CD14-positive monocyte (primary cell): ENCODE data around the gene NEK6. TPM values are rescaled to one million over a fixed set of nuclear protein-coding genes. Genes with fewer than 3 reads are reported as not detected.

Experiments
- DNase-seq, 3 donors: peaks; one replicate each; pipeline ENCODE4 v3.0.0-alpha.2; 2011 to 2022
- H2AFZ ChIP-seq: 2 replicates; pipeline ENCODE4 v1.6.0; 2012; ENCODE audit warnings: mild to moderate bottlenecking, low read depth, low read length, inconsistent platforms; ENCODE audit not compliant: insufficient read depth, poor library complexity, severe bottlenecking
- H3K27ac ChIP-seq, 2 donors: 1 replicate in 1 of 2; 2 replicates in 1 of 2; pipeline ENCODE4 v1.5.1; 2012 to 2013; ENCODE audit warnings: low read length in 2 of 2, control low read depth in 1 of 2, inconsistent platforms in 1 of 2, low read depth in 1 of 2, mild to moderate bottlenecking in 1 of 2
- H3K27me3 ChIP-seq, 2 donors: one replicate each; pipeline versions ENCODE4 v1.6.0 to v1.6.1; 2011 to 2013; ENCODE audit warnings: low read length in 2 of 2; ENCODE audit not compliant: control insufficient read depth in 2 of 2, insufficient read depth in 2 of 2
- H3K36me3 ChIP-seq, 2 donors: replicated peaks in 1 of 2; 1 replicate in 1 of 2; 2 replicates in 1 of 2; pipeline versions ENCODE4 v1.5.1 to v1.6.1; 2012 to 2013; ENCODE audit warnings: low read length in 2 of 2, control low read depth in 1 of 2, inconsistent platforms in 1 of 2, mild to moderate bottlenecking in 1 of 2; ENCODE audit not compliant: insufficient read depth in 2 of 2, control insufficient read depth in 1 of 2
- H3K4me1 ChIP-seq, 2 donors: 1 replicate in 1 of 2; 2 replicates in 1 of 2; pipeline versions ENCODE4 v1.5.1 to v1.6.1; 2012 to 2013; ENCODE audit warnings: low read length in 2 of 2, control low read depth in 1 of 2, inconsistent platforms in 1 of 2, mild to moderate bottlenecking in 1 of 2, moderate library complexity in 1 of 2; ENCODE audit not compliant: insufficient read depth in 2 of 2, control insufficient read depth in 1 of 2
- H3K4me2 ChIP-seq: replicated peaks from 2 replicates; pipeline ENCODE3; 2012; ENCODE audit warnings: low read length, moderate library complexity, mild to moderate bottlenecking; ENCODE audit not compliant: poor library complexity, severe bottlenecking; ENCODE audit errors: extremely low read depth
- H3K4me3 ChIP-seq, 3 experiments: fragments of 200-600 bp in 1 of 3; sonication (generic) in 1 of 3; replicated peaks in 1 of 3; 1 replicate in 2 of 3; 2 replicates in 1 of 3; pipeline ENCODE4 v1.5.1; 2011 to 2013; ENCODE audit warnings: low read length in 3 of 3, mild to moderate bottlenecking in 3 of 3, control low read depth in 2 of 3, low read depth in 2 of 3, inconsistent platforms in 1 of 3, moderate library complexity in 1 of 3
- H3K79me2 ChIP-seq: 2 replicates; pipeline ENCODE4 v1.6.0; 2012; ENCODE audit warnings: mild to moderate bottlenecking, control low read depth, inconsistent platforms, low read length, moderate library complexity; ENCODE audit not compliant: insufficient read depth
- H3K9ac ChIP-seq: 2 replicates; pipeline ENCODE4 v1.6.0; 2017; ENCODE audit warnings: low read length, mild to moderate bottlenecking; ENCODE audit not compliant: insufficient read depth, poor library complexity, severe bottlenecking
- H3K9me3 ChIP-seq, 2 donors: replicated peaks in 1 of 2; 1 replicate in 1 of 2; 2 replicates in 1 of 2; pipeline versions ENCODE4 v1.5.1 to v1.6.1; 2012 to 2013; ENCODE audit warnings: low read length in 2 of 2, control low read depth in 1 of 2; ENCODE audit not compliant: control insufficient read depth in 1 of 2, insufficient read depth in 1 of 2
- H4K20me1 ChIP-seq: 2 replicates; pipeline ENCODE4 v1.6.0; 2012; ENCODE audit warnings: mild to moderate bottlenecking, low read length, control low read depth, moderate library complexity; ENCODE audit not compliant: insufficient read depth
- H3K27ac Mint-ChIP-seq, 7 donors: one replicate each; pipeline ENCODE4 v1.8.0; 2020; ENCODE audit warnings: mild to moderate bottlenecking in 7 of 7, mixed read lengths in 7 of 7, moderate library complexity in 6 of 7, inconsistent platforms in 2 of 7
- H3K27me3 Mint-ChIP-seq, 3 donors: one replicate each; pipeline ENCODE4 v1.8.0; 2021 to 2022; ENCODE audit warnings: low read depth in 3 of 3, mild to moderate bottlenecking in 3 of 3, mixed read lengths in 3 of 3, moderate library complexity in 3 of 3, inconsistent platforms in 1 of 3
- H3K36me3 Mint-ChIP-seq, 2 donors: one replicate each; pipeline ENCODE4 v1.8.0; 2020; ENCODE audit warnings: mixed read lengths in 2 of 2, inconsistent platforms in 1 of 2, mild to moderate bottlenecking in 1 of 2
- H3K4me1 Mint-ChIP-seq: one replicate; pipeline ENCODE4 v1.8.0; 2020; ENCODE audit warnings: mild to moderate bottlenecking, mixed read lengths
- H3K4me3 Mint-ChIP-seq, 2 donors: one replicate each; pipeline ENCODE4 v1.8.0; 2020; ENCODE audit warnings: mild to moderate bottlenecking in 2 of 2, mixed read lengths in 2 of 2, moderate library complexity in 1 of 2
- H3K9me3 Mint-ChIP-seq, 7 donors: one replicate each; pipeline ENCODE4 v1.8.0; 2020 to 2022; ENCODE audit warnings: mixed read lengths in 7 of 7, mild to moderate bottlenecking in 6 of 7, moderate library complexity in 6 of 7, inconsistent platforms in 2 of 7
- WGBS: methylation state at CpG from one replicate; pipeline ENCODE4 v1.1.5; 2013; ENCODE audit warnings: missing lambda C conversion rate; ENCODE audit not compliant: insufficient coverage; 5-methylcytosine and 5-hydroxymethylcytosine counted together
- intact Hi-C, 2 donors: fragments of 100-400 bp; cut with micrococcal nuclease; formaldehyde crosslinking; loops; one replicate each; pipeline versions ENCODE4 v1.15.0 to v1.15.1; 2023
- polyA plus RNA-seq, 3 donors: library from polyadenylated mRNA; depleted of rRNA in 1 of 3; unstranded in 2 of 3; stranded (reverse) in 1 of 3; fragments of 300-500 nt in 2 of 3; fragments of >200 nt in 1 of 3; fragmentation: Illumina TruSeq in 2 of 3; gene quantifications; 1 replicate in 2 of 3; 2 replicates in 1 of 3; pipeline ENCODE4 v1.2.3, GENCODE V29; 2012 to 2021
- TF ChIP-seq, protein P1 (sequence below): fragments of 200-600 bp; IDR thresholded peaks from one replicate; pipeline ENCODE4 v1.8.0; 2022; ENCODE audit warnings: antibody characterized with exemption, mild to moderate bottlenecking

NEK6 gene
- polyA plus RNA-seq, 3 donors: 26.1 to 46.0 (median 35.8) TPM

DNA sequence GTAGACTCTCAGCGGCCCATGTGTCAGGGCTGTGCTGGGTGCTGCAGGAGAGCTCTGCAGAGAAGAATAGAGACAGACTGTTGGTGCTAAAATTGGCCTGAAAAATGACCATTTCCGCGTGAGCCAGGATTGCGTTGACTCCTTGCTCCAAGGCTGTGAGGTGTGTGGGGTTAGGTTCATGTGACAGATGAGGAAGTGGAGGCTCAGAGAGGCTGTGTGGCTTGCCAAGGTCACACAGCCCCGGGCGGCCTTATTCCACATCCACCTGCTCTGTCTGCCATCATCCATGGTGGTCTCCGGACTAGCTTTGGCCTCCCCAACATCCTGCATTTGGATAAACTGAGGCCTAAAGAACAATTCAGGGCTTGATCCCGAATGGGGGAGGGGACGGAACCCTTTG, 15.2 kb downstream of the NEK6 start:
- Histone ChIP-seq H3K36me3 (peaks cover 11 to 61% of the 10 kb centered on the region in 2 donors), H3K4me1 (peaks cover 44 to 65% of the 10 kb centered on the region in 2 donors), H3K4me2 (no peak overlapping the region), H4K20me1 (peaks cover 100% of the 10 kb centered on the region), H3K79me2 (peaks cover 100% of the 10 kb centered on the region), H3K9me3 (no peaks in the 10 kb centered on the region), H3K9ac (no peak overlapping the region), H3K27me3 (no peaks in the 10 kb centered on the region), H3K4me3 (no peak overlapping the region), H2AFZ (no peak overlapping the region), H3K27ac (peak overlapping the region; percentile 6 to 46)
- intact Hi-C loops: no loop called here
- Mint-ChIP-seq H3K9me3 (no peaks in the 10 kb centered on the region), H3K4me3 (no peak overlapping the region), H3K27ac (peak overlapping the region in 5 of 7 donors; percentile 37 to 85 (median 79)), H3K4me1 (peaks cover 81% of the 10 kb centered on the region), H3K36me3 (peaks cover 39 to 75% of the 10 kb centered on the region in 2 donors), H3K27me3 (no peaks in the 10 kb centered on the region)
- WGBS: 80% methylated on average over 4 of the region's 9 CpGs
- TF ChIP-seq, protein P1, sequence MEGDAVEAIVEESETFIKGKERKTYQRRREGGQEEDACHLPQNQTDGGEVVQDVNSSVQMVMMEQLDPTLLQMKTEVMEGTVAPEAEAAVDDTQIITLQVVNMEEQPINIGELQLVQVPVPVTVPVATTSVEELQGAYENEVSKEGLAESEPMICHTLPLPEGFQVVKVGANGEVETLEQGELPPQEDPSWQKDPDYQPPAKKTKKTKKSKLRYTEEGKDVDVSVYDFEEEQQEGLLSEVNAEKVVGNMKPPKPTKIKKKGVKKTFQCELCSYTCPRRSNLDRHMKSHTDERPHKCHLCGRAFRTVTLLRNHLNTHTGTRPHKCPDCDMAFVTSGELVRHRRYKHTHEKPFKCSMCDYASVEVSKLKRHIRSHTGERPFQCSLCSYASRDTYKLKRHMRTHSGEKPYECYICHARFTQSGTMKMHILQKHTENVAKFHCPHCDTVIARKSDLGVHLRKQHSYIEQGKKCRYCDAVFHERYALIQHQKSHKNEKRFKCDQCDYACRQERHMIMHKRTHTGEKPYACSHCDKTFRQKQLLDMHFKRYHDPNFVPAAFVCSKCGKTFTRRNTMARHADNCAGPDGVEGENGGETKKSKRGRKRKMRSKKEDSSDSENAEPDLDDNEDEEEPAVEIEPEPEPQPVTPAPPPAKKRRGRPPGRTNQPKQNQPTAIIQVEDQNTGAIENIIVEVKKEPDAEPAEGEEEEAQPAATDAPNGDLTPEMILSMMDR: no peak
- peak in 1 of 3 donors; percentile 32 for DNase-seq

DNA sequence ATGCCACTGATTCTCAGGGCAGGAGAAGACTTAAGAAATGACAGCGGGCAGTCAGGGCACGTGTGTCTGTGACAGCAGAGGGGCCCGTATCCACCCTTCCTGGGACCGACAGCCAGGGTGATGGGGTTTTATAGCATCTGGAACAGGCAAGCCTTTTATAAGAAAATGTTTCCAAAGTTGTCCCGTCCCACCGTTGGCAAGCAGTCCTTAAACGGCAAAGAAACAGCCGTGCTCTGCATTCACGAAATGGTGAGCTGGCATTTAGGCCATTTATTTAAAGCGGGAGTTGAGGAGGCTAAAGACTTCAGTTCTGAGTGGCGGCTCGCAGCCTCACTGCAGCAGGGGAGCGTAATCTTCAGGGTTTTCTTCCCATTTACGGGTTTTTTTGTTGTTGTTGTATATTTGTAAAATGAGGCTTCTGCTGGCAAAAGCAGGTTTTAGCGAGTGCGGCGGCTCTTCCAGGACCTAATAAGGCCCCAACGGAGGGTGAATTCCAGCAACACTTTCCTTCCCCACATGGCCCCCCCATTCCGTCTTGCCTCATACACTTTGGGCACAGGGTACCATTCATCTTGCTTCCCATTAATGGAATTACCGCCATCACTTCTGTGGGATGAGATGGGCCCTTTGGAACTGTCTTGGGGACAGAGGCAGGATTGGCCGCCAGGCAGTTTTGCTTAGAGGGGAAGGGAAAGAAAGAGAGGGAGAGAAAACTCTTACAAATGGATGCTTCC, 15.8 kb downstream of the NEK6 start:
- Histone ChIP-seq H3K27me3 (no peaks in the 10 kb centered on the region), H3K4me3 (no peak overlapping the region), H4K20me1 (peaks cover 100% of the 10 kb centered on the region), H3K4me1 (peaks cover 49 to 65% of the 10 kb centered on the region in 2 donors), H2AFZ (no peak overlapping the region), H3K27ac (peak overlapping the region in 1 of 2 donors; percentile 68), H3K79me2 (peaks cover 100% of the 10 kb centered on the region), H3K36me3 (peaks cover 11 to 55% of the 10 kb centered on the region in 2 donors), H3K9me3 (no peaks in the 10 kb centered on the region), H3K4me2 (no peak overlapping the region), H3K9ac (no peak overlapping the region)
- Mint-ChIP-seq H3K4me1 (peaks cover 80% of the 10 kb centered on the region), H3K27ac (peak overlapping the region in 5 of 7 donors; percentile 74 to 89 (median 83)), H3K36me3 (peaks cover 35 to 73% of the 10 kb centered on the region in 2 donors), H3K4me3 (no peak overlapping the region), H3K9me3 (no peaks in the 10 kb centered on the region), H3K27me3 (no peaks in the 10 kb centered on the region)
- 98% methylated on average over 11 of the region's 21 CpGs for WGBS
- DNase-seq: no peak
- TF ChIP-seq, protein P1: no peak
- intact Hi-C loops: no loop called here
